ENCODE data around the gene OR1K1. TPM values are rescaled to one million over a fixed set of nuclear protein-coding genes. Genes with fewer than 3 reads are reported as not detected.

Gene OR1K1
- total RNA-seq, 2 donors from 2014 or later, result not detected

Other genes with a start within 250 kb of the OR1K1 start
- not detected for gene OR1N2, start 247.0 kb upstream of the OR1K1 start, total RNA-seq
- gene OR1L8, start 216.7 kb upstream of the OR1K1 start, total RNA-seq, result under 1 TPM in 1 of 2 donors, not detected in 1; 0.45 TPM
- not detected for gene OR1Q1, start 185.4 kb upstream of the OR1K1 start, total RNA-seq
- not detected for gene OR1B1, start 142.5 kb upstream of the OR1K1 start, total RNA-seq
- gene OR1L1, start 138.4 kb upstream of the OR1K1 start, total RNA-seq, result not detected
- not detected for gene OR1L3, start 125.0 kb upstream of the OR1K1 start, total RNA-seq
- gene OR1L4, start 76.1 kb upstream of the OR1K1 start, total RNA-seq, result not detected
- not detected for gene OR1L6, start 57.8 kb upstream of the OR1K1 start, total RNA-seq
- not detected for gene OR5C1, start 11.2 kb upstream of the OR1K1 start, total RNA-seq
- gene PDCL, start 28.5 kb downstream of the OR1K1 start, total RNA-seq, result 10 to 100 TPM; 22.2 to 23.2 TPM
- gene RC3H2, start 105.2 kb downstream of the OR1K1 start, total RNA-seq, result 10 to 100 TPM; 45.0 to 57.3 TPM
- gene ZBTB6, start 113.2 kb downstream of the OR1K1 start, total RNA-seq, result 10 to 100 TPM in 1 of 2 donors, 1 to 10 TPM in 1; 7.0 to 13.3 TPM
- gene ZBTB26, start 131.4 kb downstream of the OR1K1 start, total RNA-seq, result 1 to 10 TPM; 5.1 to 7.5 TPM
- gene RABGAP1, start 140.9 kb downstream of the OR1K1 start, total RNA-seq, result 10 to 100 TPM; 27.6 to 31.2 TPM
- gene GPR21, start 233.5 kb downstream of the OR1K1 start, total RNA-seq, result 1 to 10 TPM; 1.4 to 3.0 TPM